Measurements from ENCODE around the gene MOK. TPM values are rescaled to one million over a fixed set of nuclear protein-coding genes. Genes with fewer than 3 reads are reported as not detected.

MOK gene
- total RNA-seq, 1 experiment from 2014 or later: 98.9 TPM

DNA sequence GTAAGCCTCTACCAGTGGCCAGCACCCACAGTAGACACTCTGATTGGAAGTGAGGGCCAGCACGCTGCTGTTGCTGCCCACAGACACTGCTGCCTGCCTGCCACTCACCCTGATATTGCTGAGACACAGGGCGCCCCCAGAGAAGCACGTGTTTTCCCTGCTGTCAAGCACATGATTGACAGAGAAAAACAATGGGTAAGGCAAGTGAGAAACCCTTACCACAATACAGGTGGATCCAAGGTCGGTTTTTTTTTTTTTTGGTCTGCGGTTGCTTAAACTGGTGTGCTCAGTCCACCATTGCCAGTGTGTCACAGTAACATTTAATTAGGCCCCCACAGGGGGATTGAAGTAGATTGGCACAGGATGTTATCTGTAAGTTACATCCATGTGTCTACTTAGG, 99.4 kb downstream of the MOK start:
- in situ Hi-C loops (cut with HindIII; ENCODE audit: low pct_unique_long_range_greater_than_20kb, low sequenced_read_pairs): no loop called here
- no peak for DNase-seq (ENCODE audit: low read depth, low spot score)

DNA sequence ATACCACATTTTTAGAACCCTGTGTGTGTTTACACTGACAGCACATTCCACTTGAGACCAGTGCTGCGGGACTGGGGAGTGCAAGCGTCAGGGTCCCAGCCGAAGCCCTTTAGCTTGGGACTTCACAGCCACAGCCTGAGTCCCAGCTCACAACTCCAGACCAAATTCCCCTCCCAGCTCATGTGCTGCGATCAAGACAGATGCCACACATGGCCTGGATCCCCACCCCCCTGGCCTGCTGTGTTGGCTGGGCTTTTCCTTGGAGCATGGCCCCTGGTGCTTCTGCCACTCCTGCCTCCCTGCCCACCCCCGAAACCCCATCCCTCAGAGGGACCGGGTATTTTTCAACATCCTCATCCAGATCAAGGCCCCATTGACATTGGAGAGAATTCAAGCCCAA, 101.6 kb downstream of the MOK start:
- no peak for DNase-seq (ENCODE audit: low read depth, low spot score)
- in situ Hi-C loops (cut with HindIII; ENCODE audit: low pct_unique_long_range_greater_than_20kb, low sequenced_read_pairs): no loop called here

DNA sequence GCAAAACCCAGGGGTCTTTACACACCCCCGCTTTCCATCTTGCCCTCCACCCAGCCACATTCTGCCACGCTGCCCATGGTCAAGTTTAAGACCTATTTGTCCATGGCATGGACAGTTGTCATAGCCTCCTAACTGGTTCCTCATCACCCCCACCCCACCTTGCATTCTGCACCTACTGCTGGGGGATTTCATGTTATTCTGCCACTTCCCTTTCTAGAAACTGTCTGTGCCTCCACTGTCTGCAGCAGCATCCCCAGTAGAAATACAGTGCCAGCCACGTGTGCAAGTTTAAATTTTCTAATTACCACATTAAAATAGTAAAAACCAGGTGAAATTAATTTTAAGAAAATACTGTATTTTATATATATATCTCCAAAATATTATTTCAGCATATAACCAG, 102.0 kb downstream of the MOK start:
- DNase-seq (ENCODE audit: low read depth, low spot score): no peak
- in situ Hi-C loops (cut with HindIII; ENCODE audit: low pct_unique_long_range_greater_than_20kb, low sequenced_read_pairs): no loop called here

- in situ Hi-C loops (cut with HindIII; ENCODE audit: low pct_unique_long_range_greater_than_20kb, low sequenced_read_pairs): no loop called here
- no peak for DNase-seq (ENCODE audit: low read depth, low spot score)
These were observed 103.2 kb downstream of the MOK start for GRCh38 chr14:102201776-102202175.

- in situ Hi-C loops (cut with HindIII; ENCODE audit: low pct_unique_long_range_greater_than_20kb, low sequenced_read_pairs): no loop called here
- DNase-seq (ENCODE audit: low read depth, low spot score): no peak
These were observed 103.6 kb downstream of the MOK start for GRCh38 chr14:102201353-102201738.

- in situ Hi-C loops (cut with HindIII; ENCODE audit: low pct_unique_long_range_greater_than_20kb, low sequenced_read_pairs): no loop called here
- no peak for DNase-seq (ENCODE audit: low read depth, low spot score)
These were observed 104.1 kb downstream of the MOK start for GRCh38 chr14:102200690-102201352.

DNA sequence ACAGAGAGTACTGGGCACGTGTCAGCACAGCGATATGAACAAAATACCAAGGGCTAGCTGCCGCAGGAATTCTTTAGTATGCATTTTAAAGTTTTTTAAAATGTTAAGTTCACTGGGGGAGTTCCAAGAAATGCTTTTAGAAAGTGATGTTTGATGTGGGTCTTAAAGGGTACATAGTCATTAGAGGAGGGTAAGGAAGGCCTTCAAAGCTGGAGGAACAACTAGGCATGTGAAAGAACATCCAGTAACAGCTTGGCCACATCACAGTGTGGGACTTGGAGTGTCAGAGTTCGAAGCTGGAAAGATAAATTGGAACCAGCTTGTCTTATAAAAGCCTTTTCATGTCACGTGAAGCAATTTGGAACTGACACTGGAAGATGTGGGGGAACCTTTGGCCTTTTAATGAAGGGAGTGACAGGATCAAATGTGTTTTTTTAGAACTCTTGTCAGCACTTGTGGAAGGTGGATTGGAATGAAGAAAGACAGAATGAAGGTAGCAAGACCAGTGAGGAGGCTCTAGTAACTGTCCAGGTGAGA, 107.6 kb downstream of the MOK start:
- in situ Hi-C loops (cut with HindIII; ENCODE audit: low pct_unique_long_range_greater_than_20kb, low sequenced_read_pairs): no loop called here
- no peak for DNase-seq (ENCODE audit: low read depth, low spot score)

DNA sequence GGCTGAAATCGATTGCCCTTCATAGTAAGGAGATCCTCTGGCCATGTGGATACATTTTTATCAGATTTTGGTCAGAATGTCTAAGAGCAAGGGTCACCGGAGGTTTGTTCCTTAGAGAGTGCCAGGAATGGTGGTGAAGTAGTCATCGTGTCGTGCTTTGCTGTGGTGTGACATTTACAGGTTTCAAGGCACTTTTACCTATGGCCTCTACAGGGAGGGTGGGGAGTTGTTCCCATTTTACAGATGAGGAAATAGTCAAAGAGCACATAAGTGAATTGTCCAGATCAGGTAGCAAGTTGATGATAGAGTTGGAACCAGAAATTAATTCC, 108.1 kb downstream of the MOK start:
- no peak for DNase-seq (ENCODE audit: low read depth, low spot score)
- in situ Hi-C loops (cut with HindIII; ENCODE audit: low pct_unique_long_range_greater_than_20kb, low sequenced_read_pairs): no loop called here

DNA sequence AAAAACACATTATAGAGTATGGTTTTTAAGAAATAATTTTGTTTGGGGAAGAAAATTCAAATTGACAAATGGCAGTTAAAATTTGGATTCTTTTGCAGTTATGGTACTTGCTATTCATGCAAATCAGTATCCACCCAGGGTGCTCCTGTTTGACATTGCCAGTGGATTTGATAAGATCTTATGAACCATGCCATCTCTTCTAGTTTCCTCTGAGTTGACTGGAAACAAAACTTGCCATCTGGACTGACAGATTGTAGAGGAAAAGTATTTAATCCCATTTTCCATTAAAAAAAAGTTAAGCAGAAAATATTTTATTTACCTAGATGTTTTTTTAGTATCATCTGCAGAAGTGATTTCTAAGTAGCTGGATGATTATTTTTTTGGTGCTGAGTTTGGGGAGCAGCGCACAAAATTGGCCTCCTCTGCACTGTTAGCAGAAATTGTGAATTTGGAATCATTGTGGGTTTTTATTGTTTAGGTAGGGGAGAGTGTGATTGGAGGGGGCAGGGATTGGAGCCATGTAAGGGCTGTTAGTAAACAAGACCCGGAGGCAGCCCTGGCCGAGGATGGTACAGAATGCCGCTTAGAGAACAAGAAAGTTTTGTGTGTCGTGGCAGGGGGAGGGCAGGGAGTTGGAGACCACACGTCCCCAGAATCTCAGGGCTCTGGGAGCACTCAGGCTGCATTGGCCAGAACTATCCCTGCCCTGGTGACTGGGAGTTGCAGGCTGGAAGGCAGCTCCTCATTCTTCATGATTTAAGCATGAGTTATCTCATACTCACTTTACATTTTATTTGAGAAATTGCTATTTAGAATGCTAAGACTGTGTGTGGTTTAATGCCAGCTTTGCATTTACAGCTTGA, 108.7 kb downstream of the MOK start:
- in situ Hi-C loops (cut with HindIII; ENCODE audit: low pct_unique_long_range_greater_than_20kb, low sequenced_read_pairs): no loop called here
- DNase-seq (ENCODE audit: low read depth, low spot score): peak; percentile 32

DNA sequence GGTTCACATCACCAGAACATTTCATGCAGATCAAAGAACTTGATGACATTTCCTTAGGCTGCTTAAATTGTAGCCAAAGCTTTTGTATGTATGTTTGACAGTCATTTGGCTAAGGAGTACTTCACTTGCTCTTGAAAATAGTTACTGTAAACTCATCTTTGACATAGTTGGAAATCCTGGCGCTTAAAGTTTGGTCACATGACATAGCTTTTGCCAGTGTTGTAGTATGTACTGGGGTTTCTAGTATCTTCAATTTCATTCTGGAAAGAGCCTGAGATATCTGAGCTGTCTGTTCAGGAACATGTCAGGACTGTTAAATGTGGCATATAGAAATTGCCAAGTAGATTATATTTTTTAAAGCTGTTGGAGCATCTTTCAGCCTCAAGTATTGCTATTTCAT, 109.5 kb downstream of the MOK start:
- in situ Hi-C loops (cut with HindIII; ENCODE audit: low pct_unique_long_range_greater_than_20kb, low sequenced_read_pairs): no loop called here
- DNase-seq (ENCODE audit: low read depth, low spot score): no peak

DNA sequence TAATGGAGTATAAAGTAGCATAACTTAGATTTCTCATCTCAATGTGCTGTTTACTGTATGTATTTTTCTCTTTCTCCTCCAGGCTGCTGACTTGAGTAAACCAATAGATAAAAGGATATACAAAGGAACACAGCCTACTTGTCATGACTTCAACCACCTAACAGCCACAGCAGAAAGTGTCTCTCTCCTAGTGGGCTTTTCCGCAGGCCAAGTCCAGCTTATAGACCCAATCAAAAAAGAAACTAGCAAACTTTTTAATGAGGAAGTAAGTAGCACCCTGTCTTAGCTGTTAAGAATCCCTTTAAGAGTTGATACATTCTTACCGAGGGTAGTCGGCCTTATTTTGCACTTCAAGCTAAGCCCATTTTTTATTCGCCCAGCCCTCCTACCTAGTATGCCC, 110.1 kb downstream of the MOK start:
- no peak for DNase-seq (ENCODE audit: low read depth, low spot score)
- in situ Hi-C loops (cut with HindIII; ENCODE audit: low pct_unique_long_range_greater_than_20kb, low sequenced_read_pairs): no loop called here

DNA sequence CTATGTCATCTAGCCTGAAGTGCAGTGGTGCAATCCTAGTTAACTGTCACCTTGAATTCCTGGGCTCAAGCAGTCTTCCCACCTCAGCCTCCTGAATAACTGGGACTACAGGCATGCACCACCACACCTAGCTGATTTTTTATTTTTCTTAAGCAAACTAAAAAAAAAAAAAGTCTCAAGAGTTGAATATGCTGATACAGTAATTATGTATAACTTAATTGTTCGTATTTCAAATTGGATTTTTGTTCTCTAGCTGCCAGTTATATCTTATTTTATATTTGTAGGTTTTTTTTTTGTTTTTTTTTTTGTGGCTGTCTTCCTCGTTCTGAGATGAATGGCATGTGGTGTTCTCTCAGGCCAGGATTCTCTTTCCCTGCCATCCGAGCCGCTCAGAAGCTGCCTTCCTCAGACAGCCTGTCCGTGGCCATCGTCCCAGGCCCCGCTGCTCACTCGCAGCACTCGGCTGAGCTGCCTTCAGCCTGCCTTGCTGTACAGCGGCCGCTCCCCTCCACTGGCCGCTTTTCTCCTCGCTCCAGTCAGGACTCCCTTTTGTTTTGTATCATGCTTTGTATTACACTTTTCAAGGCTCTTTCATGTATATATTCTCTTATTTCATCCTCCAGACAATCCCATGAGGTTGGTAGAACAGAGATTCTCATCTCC, 112.0 kb downstream of the MOK start:
- DNase-seq (ENCODE audit: low read depth, low spot score): no peak
- in situ Hi-C loops (cut with HindIII; ENCODE audit: low pct_unique_long_range_greater_than_20kb, low sequenced_read_pairs): no loop called here

DNA sequence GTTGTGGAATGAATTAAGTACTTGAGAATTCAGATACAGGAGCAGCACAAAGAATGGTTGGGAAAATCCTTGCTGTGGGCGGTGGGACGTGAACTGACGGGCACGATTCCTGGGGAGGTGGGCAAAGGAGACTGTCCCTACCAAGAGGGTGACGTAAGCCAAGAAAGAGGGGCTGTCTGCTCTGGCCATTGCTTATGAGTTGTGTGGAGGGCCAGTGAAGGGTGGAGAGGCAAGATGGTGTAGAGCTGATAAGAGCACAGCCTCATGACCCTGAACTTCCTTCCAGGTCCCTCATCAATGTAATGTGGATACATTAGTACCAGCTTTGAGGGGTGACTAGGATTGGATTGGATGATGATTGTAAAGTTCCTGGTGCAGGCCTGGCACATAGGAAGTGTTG, 115.1 kb downstream of the MOK start:
- in situ Hi-C loops (cut with HindIII; ENCODE audit: low pct_unique_long_range_greater_than_20kb, low sequenced_read_pairs): no loop called here

GRCh38 chr14:102188187-102188586, 116.8 kb downstream of the MOK start:
- in situ Hi-C loops (cut with HindIII; ENCODE audit: low pct_unique_long_range_greater_than_20kb, low sequenced_read_pairs): no loop called here
- no peak for DNase-seq (ENCODE audit: low read depth, low spot score)

More for the DNA sequence above, 115.1 kb downstream of the MOK start:
- no peak for DNase-seq (ENCODE audit: low read depth, low spot score)

GRCh38 chr14:102187568-102188001, 117.4 kb downstream of the MOK start:
- in situ Hi-C loops (cut with HindIII; ENCODE audit: low pct_unique_long_range_greater_than_20kb, low sequenced_read_pairs): no loop called here
- no peak for DNase-seq (ENCODE audit: low read depth, low spot score)

DNA sequence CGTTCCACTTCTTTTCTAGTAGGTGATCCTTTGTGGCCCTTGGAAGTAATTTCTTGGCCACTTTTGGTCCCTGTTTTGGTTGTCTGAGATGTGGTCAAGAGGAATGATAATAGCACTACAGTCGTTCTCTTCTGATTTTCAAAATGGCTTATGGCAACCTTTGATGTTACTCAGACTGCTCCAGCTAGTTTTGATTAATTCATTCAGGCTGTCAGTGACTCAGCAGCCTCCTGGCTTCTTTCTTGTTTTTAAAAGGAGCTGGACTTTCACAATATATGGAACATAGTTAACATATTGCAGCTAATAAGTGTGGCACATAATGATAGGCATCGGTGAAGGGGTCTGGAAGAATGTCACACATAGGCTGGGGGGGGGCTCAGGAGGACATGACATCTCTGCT, 117.9 kb downstream of the MOK start:
- in situ Hi-C loops (cut with HindIII; ENCODE audit: low pct_unique_long_range_greater_than_20kb, low sequenced_read_pairs): no loop called here
- peak; percentile 26 for DNase-seq (ENCODE audit: low read depth, low spot score)

DNA sequence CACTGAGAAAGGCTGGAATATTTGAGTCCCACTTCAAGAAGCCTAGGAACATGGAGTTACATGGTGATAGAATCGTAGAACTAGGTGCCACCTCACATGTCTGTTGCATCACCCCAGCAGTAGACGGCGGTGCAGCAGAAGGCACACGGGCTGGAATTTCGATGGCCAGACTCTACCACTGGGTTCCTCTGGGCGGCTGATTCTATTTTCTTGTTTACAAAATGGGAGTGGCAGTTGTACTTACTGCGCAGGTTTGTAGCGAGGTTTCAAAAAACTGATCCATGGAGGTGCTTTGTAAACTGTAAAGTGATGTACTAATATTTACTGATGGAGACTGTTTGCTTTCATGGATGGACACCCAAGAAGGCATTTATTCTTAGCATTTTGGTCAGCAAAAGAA, 119.6 kb downstream of the MOK start:
- in situ Hi-C loops (cut with HindIII; ENCODE audit: low pct_unique_long_range_greater_than_20kb, low sequenced_read_pairs): no loop called here

GRCh38 chr14:102184316-102185035, 120.5 kb downstream of the MOK start:
- in situ Hi-C loops (cut with HindIII; ENCODE audit: low pct_unique_long_range_greater_than_20kb, low sequenced_read_pairs): loop anchor here (5.0 kb wide), 1 partner anchor 87 kb away; no protein-coding TSS in a partner anchor

More for the DNA sequence above, 119.6 kb downstream of the MOK start:
- no peak for DNase-seq (ENCODE audit: low read depth, low spot score)

More at GRCh38 chr14:102184316-102185035, 120.5 kb downstream of the MOK start:
- DNase-seq (ENCODE audit: low read depth, low spot score): no peak
